Erythroblast (primary cell): ENCODE data around the gene METTL27.

Source experiments
- GATA1 ChIP-seq: IDR thresholded peaks from 2 replicates; pipeline ENCODE4 v1.6.1; 2011; ENCODE audit warnings: low read depth, mild to moderate bottlenecking, control low read depth, low read length, moderate library complexity
- POLR2A ChIP-seq: IDR thresholded peaks from 2 replicates; pipeline ENCODE4 v1.6.1; 2011; ENCODE audit warnings: mild to moderate bottlenecking, low read length

- TF ChIP-seq POLR2A, result no peak
- TF ChIP-seq GATA1, result no peak
Observed at GRCh38 chr7:73881352-73882046, 39.2 kb upstream of the METTL27 start.
